ENCODE data around the gene PTCD1.

GRCh38 chr7:99396418-99397296, 41.9 kb downstream of the PTCD1 start:
- TF ChIP-seq POLR2A (IDR thresholded peaks at IDR 0.05; ENCODE audit: low read length), result no peak
- TF ChIP-seq GATA1 (IDR thresholded peaks at IDR 0.05; ENCODE audit: low read depth, low read length), result no peak

Measured in erythroblast (primary cell).